Ishikawa (cell line): Measurements from ENCODE around the gene MYBPH.

Experiments used
- CREB1 ChIP-seq: IDR thresholded peaks from 2 replicates; pipeline ENCODE4 v1.6.1; 2012; ENCODE audit warnings: low read depth
- EP300 ChIP-seq: IDR thresholded peaks from 2 replicates; pipeline ENCODE4 v1.6.1; 2012; ENCODE audit warnings: borderline replicate concordance
- RAD21 ChIP-seq: IDR thresholded peaks from 2 replicates; pipeline ENCODE4 v1.6.1; 2012; ENCODE audit warnings: low read depth
- TCF12 ChIP-seq: IDR thresholded peaks from 2 replicates; pipeline ENCODE4 v1.6.1; 2012; ENCODE audit warnings: low read depth
- ZBTB7A ChIP-seq: IDR thresholded peaks from 2 replicates; pipeline ENCODE4 v1.6.1; 2012; ENCODE audit warnings: low read depth
- TF ChIP-seq, protein P1 (sequence below): IDR thresholded peaks from 2 replicates; pipeline ENCODE4 v1.6.1; 2012; ENCODE audit warnings: low read depth, mild to moderate bottlenecking
- TF ChIP-seq, protein P2 (sequence below): IDR thresholded peaks from 2 replicates; pipeline ENCODE4 v1.6.1; 2012

DNA sequence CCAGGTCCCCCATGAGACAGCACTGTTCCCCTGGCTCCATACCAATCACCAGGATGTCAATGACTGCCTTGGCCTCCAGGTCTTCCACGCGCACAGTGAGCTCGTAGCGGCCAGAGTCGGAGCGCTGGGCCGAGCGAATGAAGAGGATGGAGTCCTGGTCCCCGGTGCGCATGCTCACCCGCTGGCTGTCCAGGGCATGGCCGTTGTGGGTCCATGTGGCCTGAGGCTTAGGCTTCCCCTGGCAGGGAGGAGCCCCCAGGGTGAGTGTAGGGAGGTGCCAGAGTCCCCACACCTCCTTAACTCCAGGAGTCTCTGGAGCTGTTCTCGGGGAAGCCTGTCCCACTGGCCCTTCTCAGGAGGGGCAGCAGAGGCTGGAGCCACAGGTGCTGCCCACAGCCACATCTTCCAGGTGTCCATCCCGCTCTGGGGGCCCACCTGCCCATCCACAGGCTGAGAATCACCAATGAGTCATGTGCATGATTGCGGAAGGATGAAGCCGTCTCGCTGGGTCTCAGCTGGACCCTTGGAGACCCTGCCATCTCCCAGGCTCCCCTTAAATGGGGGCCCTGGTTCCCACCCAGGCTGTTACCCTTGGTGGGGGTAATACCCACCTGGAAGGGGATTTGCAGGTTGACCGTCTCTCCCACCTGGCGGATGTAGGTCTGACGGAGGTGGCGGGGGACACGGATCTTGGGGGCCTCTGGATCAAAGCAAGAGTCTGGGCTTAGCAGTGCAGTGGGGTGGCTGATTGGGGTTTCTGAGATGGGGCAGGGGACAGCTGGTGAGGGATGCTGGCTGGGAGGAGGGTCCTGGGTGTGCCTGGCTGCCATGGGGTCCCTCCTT is 4.1 kb downstream of the MYBPH start:
- no peak for TF ChIP-seq RAD21
- TF ChIP-seq EP300: 0 out of 2 replicates have a peak, but pooled peaks have one; percentile 3
- TF ChIP-seq, protein P1, sequence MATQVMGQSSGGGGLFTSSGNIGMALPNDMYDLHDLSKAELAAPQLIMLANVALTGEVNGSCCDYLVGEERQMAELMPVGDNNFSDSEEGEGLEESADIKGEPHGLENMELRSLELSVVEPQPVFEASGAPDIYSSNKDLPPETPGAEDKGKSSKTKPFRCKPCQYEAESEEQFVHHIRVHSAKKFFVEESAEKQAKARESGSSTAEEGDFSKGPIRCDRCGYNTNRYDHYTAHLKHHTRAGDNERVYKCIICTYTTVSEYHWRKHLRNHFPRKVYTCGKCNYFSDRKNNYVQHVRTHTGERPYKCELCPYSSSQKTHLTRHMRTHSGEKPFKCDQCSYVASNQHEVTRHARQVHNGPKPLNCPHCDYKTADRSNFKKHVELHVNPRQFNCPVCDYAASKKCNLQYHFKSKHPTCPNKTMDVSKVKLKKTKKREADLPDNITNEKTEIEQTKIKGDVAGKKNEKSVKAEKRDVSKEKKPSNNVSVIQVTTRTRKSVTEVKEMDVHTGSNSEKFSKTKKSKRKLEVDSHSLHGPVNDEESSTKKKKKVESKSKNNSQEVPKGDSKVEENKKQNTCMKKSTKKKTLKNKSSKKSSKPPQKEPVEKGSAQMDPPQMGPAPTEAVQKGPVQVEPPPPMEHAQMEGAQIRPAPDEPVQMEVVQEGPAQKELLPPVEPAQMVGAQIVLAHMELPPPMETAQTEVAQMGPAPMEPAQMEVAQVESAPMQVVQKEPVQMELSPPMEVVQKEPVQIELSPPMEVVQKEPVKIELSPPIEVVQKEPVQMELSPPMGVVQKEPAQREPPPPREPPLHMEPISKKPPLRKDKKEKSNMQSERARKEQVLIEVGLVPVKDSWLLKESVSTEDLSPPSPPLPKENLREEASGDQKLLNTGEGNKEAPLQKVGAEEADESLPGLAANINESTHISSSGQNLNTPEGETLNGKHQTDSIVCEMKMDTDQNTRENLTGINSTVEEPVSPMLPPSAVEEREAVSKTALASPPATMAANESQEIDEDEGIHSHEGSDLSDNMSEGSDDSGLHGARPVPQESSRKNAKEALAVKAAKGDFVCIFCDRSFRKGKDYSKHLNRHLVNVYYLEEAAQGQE: no peak
- no peak for TF ChIP-seq CREB1
- TF ChIP-seq, protein P2, sequence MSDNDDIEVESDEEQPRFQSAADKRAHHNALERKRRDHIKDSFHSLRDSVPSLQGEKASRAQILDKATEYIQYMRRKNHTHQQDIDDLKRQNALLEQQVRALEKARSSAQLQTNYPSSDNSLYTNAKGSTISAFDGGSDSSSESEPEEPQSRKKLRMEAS: no peak
- no peak for TF ChIP-seq ZBTB7A
- TF ChIP-seq TCF12: no peak
